ENCODE results near the gene ALG6.
"Not testable (repeated sequence)": the region's sequence is repeated elsewhere in the genome, so short reads cannot be mapped to it uniquely, and the experiment has no call there.

The ALG6 gene

GRCh38 chr1:63328781-63329180 is 38.6 kb upstream of the ALG6 start:
- DNase-seq: no peak

- no peak for DNase-seq
Measured at GRCh38 chr1:63329621-63330330, 37.7 kb upstream of the ALG6 start.

- DNase-seq: no peak
Measured at GRCh38 chr1:63330331-63330916, 37.0 kb upstream of the ALG6 start.

DNA sequence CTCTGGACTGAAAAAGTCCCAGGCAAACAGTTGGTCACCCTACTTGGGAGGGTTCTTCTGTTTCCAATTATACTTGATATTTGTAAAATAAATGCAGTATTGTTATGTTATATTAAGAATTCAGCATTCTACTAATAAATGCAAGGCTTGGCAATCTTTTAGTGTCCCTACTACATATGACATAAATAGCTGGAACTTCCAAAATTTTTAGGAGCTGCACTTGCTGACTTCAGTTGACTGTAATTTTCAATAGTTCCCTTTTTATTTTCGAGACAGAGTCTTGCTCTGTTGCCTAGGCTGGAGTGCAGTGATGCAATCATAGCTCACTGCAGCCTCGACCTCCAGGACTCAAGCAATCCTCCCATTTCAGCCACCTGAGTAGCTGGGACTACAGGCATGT is 25.0 kb upstream of the ALG6 start:
- no peak for DNase-seq

- DNase-seq: no peak
Measured at GRCh38 chr1:63343922-63344321, 23.5 kb upstream of the ALG6 start.

DNA sequence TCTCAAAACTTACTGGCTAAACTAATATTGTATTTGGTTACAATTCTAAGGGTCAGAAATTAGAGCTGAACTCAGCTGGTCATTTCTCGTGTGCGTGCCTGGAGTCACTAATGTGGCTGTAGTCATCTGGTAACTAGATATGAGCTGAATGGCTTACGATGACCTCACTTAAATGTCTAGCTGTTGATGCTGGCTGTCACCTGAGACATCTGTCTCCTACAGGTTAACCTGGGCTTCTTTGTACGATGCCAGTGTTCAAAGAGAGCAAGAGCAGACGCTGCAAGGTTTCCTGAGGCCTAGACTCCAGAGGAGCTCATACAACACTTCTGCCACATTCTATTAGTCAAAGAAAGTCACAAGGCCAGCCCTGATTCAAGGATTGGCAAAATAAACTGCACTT is 17.1 kb upstream of the ALG6 start:
- no peak for DNase-seq

- no peak for DNase-seq
Measured at GRCh38 chr1:63352736-63353135, 14.7 kb upstream of the ALG6 start.

GRCh38 chr1:63356234-63356633 is 11.2 kb upstream of the ALG6 start:
- DNase-seq: not testable (repeated sequence)

DNA sequence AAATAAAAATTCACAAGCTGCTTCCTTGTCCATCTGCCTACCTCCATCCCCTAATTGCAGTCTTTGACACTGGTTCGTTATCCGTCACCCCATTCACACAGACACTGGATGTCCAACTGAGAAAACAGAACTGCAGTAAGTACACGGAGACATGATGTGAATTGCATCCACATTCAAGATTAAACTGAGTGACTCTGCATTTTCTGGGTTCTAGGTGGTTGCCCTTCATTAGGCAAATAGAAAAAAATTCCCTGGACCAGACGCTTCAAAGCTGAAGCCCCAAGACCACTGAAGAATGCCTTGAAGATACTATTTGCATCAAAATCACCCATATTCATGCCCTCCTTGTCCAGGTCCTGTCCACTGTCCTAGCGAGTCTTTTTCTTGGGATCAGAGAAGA is 7.9 kb upstream of the ALG6 start:
- no peak for DNase-seq

GRCh38 chr1:63362073-63362472 is 5.4 kb upstream of the ALG6 start:
- DNase-seq: no peak

- no peak for DNase-seq
Measured at GRCh38 chr1:63362578-63362977, 4.8 kb upstream of the ALG6 start.

DNA sequence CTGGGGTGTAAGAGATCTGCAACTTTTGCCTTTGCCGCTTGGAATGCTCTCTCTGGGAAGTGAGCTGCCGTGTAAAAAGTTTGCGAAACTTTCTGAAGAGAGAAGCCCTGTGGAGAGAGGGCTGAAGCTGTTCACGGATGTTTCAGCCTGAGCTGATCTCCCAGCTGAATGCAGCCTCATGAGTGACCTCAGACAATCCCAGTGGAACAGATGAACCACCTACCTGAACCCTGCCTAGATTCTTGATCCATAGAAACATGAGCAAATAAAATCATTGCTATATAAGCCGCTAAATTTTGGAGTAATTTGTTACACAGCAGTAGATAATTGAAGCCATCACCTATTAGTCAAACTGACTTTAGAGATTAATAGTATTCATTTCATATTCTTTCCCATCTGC is 4.4 kb upstream of the ALG6 start:
- DNase-seq: no peak

GRCh38 chr1:63366908-63367214 is 566 bp upstream of the ALG6 start:
- DNase-seq: no peak

DNA sequence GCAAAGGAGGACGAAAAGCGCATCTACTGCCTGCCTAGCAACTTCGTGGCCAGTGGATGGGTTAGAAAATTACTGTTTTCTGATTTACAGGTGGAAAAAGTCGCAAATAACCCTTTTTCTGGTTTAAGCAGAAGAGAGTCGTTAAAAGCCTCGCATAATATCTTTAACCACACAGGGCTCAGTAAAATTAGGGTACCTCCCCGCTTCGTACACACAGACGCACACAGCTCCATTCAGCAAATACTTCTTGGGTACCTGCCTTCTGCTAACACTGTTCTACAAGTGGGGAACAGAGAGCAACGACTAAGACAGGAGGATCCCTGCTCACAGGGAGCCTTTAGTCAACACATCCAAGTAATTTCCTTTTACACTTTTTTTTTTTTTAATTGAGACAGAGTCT is 704 bp downstream of the ALG6 start:
- DNase-seq: no peak

DNA sequence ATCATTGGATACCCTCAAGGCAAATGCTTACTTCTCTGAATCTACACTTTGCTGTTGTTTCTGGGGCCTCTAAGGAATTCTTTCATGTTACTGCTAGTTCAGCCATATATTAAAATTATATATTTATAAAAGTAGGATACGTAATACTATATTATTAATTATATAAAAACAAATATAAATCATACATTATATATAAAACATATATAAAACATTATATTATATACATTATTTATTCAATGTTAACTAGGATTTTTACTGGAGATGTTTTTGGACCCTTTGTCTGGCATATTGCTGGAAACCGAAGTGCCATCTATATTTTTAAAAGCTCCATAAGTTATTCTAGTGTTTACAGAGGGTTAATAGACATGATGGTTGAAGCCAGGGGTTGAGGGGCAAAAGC is 12.2 kb downstream of the ALG6 start:
- DNase-seq: no peak

GRCh38 chr1:63381741-63382140 is 14.3 kb downstream of the ALG6 start:
- DNase-seq: no peak

GRCh38 chr1:63401945-63402344 is 34.5 kb downstream of the ALG6 start:
- DNase-seq: no peak

- no peak for DNase-seq
Measured at GRCh38 chr1:63403386-63403785, 36.0 kb downstream of the ALG6 start.

- DNase-seq: no peak
Measured at GRCh38 chr1:63405021-63405420, 37.6 kb downstream of the ALG6 start.

DNA sequence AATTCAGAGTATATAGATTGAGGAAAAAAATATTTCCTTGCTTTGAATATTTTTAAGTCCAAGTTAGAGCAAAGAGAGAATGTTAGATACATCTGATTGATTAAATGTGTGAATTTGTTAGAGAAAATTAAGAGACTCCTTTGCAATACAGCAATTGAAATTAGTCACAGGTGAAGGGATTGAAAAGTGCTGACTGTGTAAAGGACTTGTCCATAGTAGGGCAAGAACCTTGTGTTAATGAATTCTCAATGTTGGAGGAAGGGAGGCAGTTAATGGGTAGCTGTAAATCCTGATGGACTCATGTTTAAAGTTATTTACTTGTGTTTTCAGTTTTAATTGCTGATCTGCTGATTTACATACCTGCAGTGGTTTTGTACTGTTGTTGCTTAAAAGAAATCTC is 38.6 kb downstream of the ALG6 start:
- DNase-seq: no peak

GRCh38 chr1:63407002-63407401 is 39.6 kb downstream of the ALG6 start:
- DNase-seq: no peak

DNA sequence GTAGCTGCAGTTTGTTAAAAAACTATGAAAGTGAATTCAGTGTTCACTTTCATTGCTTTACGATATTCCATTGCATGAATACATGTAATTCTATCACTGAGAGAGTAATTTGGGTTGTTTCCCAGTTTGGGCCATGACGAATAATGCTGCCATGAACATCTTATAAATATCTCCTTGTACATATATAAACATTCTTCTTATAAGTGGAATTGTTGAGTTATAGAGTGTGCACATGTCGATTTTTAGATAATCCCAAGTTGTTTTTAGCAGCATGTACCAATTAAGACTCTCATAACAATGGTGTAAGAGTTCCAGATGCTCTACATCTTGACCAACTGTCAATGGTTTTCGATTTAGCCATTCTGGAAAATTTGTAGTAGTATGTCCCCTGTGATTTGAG is 40.9 kb downstream of the ALG6 start:
- no peak for DNase-seq

- DNase-seq: no peak
Measured at GRCh38 chr1:63411066-63411465, 43.6 kb downstream of the ALG6 start.

GRCh38 chr1:63413394-63413793 is 46.0 kb downstream of the ALG6 start:
- DNase-seq: no peak

- no peak for DNase-seq
Measured at GRCh38 chr1:63414691-63415365, 47.4 kb downstream of the ALG6 start.

Data from NK-92 treated with Interleukin-12 subunit alpha and Interleukin-12 subunit beta, amount 100 ng/mL, for 24 hours (cell line).